NCI-H2196 (cell line): ENCODE measurements around the gene CCDC97.
"Not testable (repeated sequence)": the region's sequence is repeated elsewhere in the genome, so short reads cannot be mapped to it uniquely, and the experiment has no call there.

Experiments used
- DNase-seq: peaks from one replicate; lab custom pipeline; 2025; ENCODE audit not compliant: unreplicated experiment; lab: John Stamatoyannopoulos, UW

Gene CCDC97

GRCh38 chr19:41332000-41332399, 22.0 kb downstream of the CCDC97 start:
- DNase-seq = no peak

- no peak for DNase-seq
These were observed 22.5 kb downstream of the CCDC97 start for GRCh38 chr19:41332468-41332867.

- DNase-seq = no peak
These were observed 24.8 kb downstream of the CCDC97 start for GRCh38 chr19:41334793-41335192.

GRCh38 chr19:41335467-41335866, 25.5 kb downstream of the CCDC97 start:
- no peak for DNase-seq

GRCh38 chr19:41339936-41340335, 30.0 kb downstream of the CCDC97 start:
- no peak for DNase-seq

GRCh38 chr19:41341669-41342490, 31.9 kb downstream of the CCDC97 start:
- DNase-seq = peak; percentile 34

GRCh38 chr19:41344162-41344561, 34.2 kb downstream of the CCDC97 start:
- no peak for DNase-seq

- not testable (repeated sequence) for DNase-seq
These were observed 36.9 kb downstream of the CCDC97 start for GRCh38 chr19:41346916-41347315.

- DNase-seq = no peak
These were observed 40.9 kb downstream of the CCDC97 start for GRCh38 chr19:41350735-41351338.

- peak; percentile 30 for DNase-seq
These were observed 41.6 kb downstream of the CCDC97 start for GRCh38 chr19:41351339-41352245.

- no peak for DNase-seq
These were observed 42.3 kb downstream of the CCDC97 start for GRCh38 chr19:41352279-41352608.

GRCh38 chr19:41352609-41353465, 42.9 kb downstream of the CCDC97 start:
- peak; percentile 12 for DNase-seq

GRCh38 chr19:41353466-41354342, 43.7 kb downstream of the CCDC97 start, which contains the start of gene TGFB1:
Gene TGFB1 (minus strand): TSS chr19:41353922. CDS start chr19:41353044, 878 bp downstream.
- peak; percentile 64 for DNase-seq

- no peak for DNase-seq
These were observed 44.5 kb downstream of the CCDC97 start for GRCh38 chr19:41354343-41354953.

- DNase-seq = no peak
These were observed 45.1 kb downstream of the CCDC97 start for GRCh38 chr19:41355035-41355434.

- no peak for DNase-seq
These were observed 45.8 kb downstream of the CCDC97 start for GRCh38 chr19:41355802-41356201.

- no peak for DNase-seq
These were observed 47.2 kb downstream of the CCDC97 start for GRCh38 chr19:41356984-41357739.

GRCh38 chr19:41357746-41358145, 47.8 kb downstream of the CCDC97 start:
- no peak for DNase-seq
